ENCODE measurements around the gene PAPPA2.
"Not testable (repeated sequence)": the region's sequence is repeated elsewhere in the genome, so short reads cannot be mapped to it uniquely, and the experiment has no call there.

Gene PAPPA2, protein sequence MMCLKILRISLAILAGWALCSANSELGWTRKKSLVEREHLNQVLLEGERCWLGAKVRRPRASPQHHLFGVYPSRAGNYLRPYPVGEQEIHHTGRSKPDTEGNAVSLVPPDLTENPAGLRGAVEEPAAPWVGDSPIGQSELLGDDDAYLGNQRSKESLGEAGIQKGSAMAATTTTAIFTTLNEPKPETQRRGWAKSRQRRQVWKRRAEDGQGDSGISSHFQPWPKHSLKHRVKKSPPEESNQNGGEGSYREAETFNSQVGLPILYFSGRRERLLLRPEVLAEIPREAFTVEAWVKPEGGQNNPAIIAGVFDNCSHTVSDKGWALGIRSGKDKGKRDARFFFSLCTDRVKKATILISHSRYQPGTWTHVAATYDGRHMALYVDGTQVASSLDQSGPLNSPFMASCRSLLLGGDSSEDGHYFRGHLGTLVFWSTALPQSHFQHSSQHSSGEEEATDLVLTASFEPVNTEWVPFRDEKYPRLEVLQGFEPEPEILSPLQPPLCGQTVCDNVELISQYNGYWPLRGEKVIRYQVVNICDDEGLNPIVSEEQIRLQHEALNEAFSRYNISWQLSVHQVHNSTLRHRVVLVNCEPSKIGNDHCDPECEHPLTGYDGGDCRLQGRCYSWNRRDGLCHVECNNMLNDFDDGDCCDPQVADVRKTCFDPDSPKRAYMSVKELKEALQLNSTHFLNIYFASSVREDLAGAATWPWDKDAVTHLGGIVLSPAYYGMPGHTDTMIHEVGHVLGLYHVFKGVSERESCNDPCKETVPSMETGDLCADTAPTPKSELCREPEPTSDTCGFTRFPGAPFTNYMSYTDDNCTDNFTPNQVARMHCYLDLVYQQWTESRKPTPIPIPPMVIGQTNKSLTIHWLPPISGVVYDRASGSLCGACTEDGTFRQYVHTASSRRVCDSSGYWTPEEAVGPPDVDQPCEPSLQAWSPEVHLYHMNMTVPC (N-terminal part only)

GRCh38 chr1:176462674-176463378 lies at the start of gene PAPPA2:
Gene PAPPA2 (plus strand): TSS chr1:176463175. CDS start chr1:176556323, 93,148 bp downstream.
- no peak for DNase-seq (ENCODE audit: low spot score)

GRCh38 chr1:176416777-176417176 lies 46.2 kb upstream of the PAPPA2 start:
- DNase-seq (ENCODE audit: low spot score), result no peak

GRCh38 chr1:176419608-176420007 lies 43.4 kb upstream of the PAPPA2 start:
- peak; percentile 0 for DNase-seq (ENCODE audit: low spot score)

- no peak for DNase-seq (ENCODE audit: low spot score)
These were observed 28.7 kb upstream of the PAPPA2 start for GRCh38 chr1:176434234-176434633.

GRCh38 chr1:176436251-176436650 lies 26.7 kb upstream of the PAPPA2 start:
- no peak for DNase-seq (ENCODE audit: low spot score)

DNA sequence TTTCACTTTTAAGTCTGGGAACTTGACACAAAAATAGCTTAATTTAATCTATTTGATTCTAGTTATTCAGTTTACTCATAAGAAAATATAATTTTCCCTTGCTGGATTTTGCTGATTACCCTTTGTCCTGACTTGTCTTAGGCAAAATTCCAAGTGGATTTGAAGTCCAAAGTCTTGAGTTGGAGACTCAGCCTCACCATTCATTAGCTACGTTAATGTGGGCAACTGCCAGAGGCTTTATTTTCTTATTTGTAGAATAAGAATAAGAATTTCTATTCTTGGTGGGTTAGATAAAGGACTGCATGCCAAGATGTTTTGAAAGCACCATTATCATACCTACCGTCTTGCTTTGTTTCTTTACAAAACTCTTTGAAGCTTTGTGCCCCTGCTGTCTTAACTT lies 22.8 kb upstream of the PAPPA2 start:
- DNase-seq (ENCODE audit: low spot score), result no peak

DNA sequence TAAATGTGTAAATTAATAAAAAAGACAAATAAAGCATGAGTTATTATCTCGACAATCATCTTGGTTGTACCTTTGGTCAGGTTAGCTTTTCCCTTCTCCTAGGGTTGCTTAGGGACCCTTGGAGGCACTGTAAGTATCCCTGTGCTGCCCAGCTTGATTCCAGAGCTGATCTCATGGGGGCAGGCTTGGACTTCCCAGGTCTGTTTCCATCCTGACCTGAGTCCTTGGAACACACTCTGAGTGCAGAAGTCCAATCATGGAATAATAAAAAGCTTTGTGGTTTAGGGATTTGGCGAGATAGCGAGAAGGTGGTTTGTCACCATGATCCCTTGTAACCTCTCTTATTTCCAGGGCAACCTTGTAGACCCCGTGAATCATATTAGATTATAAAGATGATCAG lies 18.7 kb upstream of the PAPPA2 start:
- DNase-seq (ENCODE audit: low spot score), result no peak

DNA sequence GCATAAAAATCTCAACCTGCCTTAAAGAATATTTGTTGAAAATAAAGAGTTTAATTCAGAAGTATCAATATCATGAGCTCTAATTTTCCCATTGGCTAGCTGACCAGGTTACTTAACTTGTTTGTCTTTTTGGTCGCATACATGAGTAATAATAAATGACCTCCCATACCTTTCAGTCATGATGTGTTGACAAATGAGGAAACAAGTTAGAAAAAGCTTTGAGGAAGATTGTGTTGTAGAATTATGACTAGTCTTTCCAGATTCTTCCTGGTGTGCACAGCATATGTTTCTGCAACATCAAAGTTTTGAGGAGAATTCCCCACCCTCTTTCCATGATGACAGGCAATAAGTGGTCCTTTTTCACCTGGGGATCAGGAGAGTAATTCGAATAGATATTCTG lies 17.6 kb upstream of the PAPPA2 start:
- DNase-seq (ENCODE audit: low spot score), result no peak

GRCh38 chr1:176448340-176448739 lies 14.6 kb upstream of the PAPPA2 start:
- DNase-seq (ENCODE audit: low spot score), result no peak

- no peak for DNase-seq (ENCODE audit: low spot score)
These were observed 12.4 kb upstream of the PAPPA2 start for GRCh38 chr1:176450526-176450925.

GRCh38 chr1:176451741-176452140 lies 11.2 kb upstream of the PAPPA2 start:
- not testable (repeated sequence) for DNase-seq (ENCODE audit: low spot score)

DNA sequence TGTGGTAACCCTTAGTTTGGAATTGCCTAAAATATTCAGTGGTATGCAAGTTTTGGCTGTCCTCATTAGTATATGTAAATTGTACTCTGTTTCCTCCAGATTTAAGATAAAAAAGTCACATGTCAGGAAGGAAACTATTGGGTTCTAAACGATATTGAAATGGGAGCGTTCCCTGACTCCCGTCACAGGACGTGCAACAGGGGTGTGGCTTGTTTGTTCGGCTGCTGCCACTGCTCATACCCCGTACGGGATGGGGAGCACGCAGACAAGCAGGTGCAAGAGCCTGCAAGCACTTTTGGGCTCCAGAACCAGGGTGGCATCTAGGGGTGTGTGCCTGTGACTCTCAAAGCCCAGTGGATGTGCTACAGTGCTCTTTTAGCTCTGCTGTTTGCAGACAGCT lies 6.2 kb upstream of the PAPPA2 start:
- no peak for DNase-seq (ENCODE audit: low spot score)

DNA sequence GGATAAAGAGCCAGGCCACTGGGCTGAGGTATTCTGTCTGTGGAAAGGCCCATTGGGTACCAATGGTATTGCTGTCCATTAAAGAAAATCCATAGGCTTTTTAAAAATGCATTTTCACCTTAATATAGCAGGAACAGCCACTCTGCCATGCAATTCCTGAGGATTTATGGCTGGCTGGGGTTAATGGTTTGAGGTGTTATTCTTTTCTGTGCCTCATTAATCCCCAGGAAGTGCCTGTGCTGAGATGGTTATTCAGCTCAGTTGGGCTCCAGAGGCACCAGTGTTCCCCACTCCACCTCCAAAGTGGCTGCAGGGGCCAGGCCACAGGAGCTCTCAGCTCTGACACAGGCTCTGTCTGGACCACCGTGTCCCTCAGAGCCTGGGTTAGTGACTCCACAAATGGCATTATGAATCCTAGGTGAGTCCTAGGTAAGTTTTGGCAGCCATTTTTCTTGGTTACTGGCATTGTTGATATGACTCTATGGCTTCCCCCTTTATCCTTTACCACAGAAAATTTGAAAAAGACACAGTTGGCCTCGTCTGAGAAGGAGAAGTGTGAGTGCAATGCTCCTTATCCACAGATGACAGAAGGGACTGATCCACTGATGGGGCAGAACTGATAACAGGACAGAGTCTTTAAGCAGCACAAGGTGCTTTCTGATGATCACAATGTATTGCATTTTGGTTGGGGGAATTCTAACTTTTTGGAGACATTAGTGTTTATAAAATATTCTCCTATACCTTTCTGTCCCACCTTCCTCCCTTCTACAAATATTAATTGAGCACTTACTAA lies 2.2 kb upstream of the PAPPA2 start:
- DNase-seq (ENCODE audit: low spot score), result no peak

DNA sequence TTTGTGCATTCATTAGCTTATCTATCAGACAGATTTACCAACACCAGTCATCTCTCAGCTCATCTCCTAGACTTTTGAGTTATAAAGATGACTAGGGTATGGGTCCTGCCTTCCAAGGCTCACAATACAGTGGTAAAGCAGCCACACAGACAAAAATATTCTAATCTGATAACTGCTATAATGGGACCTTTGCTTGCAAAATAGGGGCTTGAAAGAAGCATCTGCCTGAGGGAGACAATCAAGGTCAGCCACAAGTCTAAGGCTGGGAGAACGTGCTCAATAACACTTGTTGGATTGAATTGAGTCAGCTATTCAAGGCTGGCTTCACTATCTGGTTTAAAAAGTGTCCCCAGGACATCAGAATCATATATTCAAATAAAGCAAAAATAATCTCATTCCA lies 1.4 kb upstream of the PAPPA2 start:
- no peak for DNase-seq (ENCODE audit: low spot score)

GRCh38 chr1:176466514-176466913 lies 3.5 kb downstream of the PAPPA2 start:
- DNase-seq (ENCODE audit: low spot score), result peak; percentile 1

DNA sequence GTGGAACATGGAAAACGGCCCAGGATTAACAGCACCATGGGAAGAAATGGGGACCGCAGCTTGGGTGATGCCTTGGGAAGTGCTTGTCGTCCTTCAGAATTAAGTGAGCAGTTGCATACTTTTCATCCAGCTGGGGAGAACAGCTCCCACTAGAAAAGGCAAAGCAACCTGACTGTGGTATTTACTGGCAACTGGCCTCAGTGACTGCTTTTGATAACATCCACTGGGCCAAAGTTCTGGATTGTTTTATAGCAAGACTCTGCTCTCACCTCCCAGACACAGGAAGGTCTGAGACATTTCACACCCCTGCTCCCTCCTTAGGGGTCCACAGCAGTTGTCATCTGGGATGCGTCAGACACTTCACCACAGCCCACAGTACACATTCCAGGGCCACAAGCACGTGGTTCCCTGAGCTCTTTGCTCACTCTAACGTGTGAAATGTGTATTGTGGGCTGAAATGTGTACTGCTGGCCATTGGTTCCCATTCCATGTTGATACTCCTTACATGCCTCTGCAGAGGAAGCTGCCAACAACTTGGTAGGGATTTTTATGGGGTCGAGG lies 6.6 kb downstream of the PAPPA2 start:
- DNase-seq (ENCODE audit: low spot score), result no peak

DNA sequence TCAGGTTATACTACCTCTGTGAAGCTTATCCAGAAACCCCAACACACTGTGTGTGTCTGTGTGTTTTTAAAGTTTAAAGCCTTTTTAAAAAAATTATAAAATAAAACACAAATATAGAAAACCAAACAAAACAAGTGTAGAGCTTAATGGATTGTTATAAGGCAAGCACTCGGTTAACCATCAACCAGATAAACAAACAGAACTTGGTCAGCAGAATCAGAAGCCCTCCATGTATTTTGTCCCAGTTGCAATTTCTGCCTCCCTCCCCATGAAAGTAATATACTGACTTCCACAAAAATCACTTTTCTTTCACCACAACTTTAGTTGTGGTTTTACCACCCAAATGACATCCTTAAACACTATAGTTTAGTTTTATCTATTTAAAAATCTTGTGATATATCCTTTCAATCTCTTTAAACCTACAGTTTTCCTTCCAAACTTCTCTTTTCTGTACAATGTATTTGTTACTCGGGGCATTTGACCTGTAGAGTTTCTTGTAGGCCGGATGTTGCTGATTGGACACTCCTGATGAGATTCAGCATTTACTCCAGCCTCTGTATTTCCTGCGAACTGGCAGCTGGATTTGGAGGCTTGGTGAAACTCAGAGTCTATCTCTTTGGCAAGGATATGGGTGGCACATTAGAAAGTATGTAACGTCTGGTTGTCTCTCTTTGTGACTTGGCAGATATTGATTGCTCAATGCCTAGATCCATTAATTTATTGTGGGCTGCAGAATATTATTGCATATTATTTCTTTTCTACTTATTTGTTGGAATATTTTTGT lies 8.6 kb downstream of the PAPPA2 start:
- DNase-seq (ENCODE audit: low spot score), result no peak

GRCh38 chr1:176479971-176480370 lies 17.0 kb downstream of the PAPPA2 start:
- no peak for DNase-seq (ENCODE audit: low spot score)

- no peak for DNase-seq (ENCODE audit: low spot score)
These were observed 17.8 kb downstream of the PAPPA2 start for GRCh38 chr1:176480750-176481149.

DNA sequence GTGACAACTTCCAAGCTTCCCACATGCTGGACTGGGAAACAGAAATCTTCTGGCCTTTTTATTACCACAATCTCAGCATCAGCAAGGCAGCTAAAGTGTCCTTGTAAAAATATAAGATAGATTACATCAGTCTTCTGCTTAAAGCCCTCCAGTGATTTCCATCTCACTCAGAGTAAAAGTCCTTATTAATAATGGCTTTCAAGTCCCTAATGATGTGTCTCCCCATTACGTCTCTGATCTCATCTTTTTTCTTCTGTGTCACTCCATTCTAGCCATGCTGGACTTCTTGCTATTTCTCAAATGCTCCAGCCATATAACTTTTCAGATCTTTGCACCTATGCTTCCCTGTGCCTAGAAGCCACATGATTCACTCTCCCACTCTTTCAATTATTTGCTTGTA lies 22.1 kb downstream of the PAPPA2 start:
- DNase-seq (ENCODE audit: low spot score), result no peak

Data from activated CD4-positive, alpha-beta T cell treated with anti-CD3 and anti-CD28 coated beads, Interleukin-2, Interleukin-4, amounts not matched to agents 100 ng/mL and 50 ng/mL, durations not matched to agents 16 hours and 8 hours (primary cell).